GM12874 (cell line): ENCODE data around the gene AKAP13.

Experiments
- TF ChIP-seq, protein P1 (sequence below): IDR thresholded peaks from 2 replicates; pipeline ENCODE4 v1.5.1; 2011; ENCODE audit warnings: low read depth, mild to moderate bottlenecking, control low read depth, low read length, moderate library complexity; ENCODE audit not compliant: insufficient read depth

AKAP13 gene

GRCh38 chr15:85753261-85753660, 372.9 kb downstream of the AKAP13 start:
- TF ChIP-seq, protein P1, sequence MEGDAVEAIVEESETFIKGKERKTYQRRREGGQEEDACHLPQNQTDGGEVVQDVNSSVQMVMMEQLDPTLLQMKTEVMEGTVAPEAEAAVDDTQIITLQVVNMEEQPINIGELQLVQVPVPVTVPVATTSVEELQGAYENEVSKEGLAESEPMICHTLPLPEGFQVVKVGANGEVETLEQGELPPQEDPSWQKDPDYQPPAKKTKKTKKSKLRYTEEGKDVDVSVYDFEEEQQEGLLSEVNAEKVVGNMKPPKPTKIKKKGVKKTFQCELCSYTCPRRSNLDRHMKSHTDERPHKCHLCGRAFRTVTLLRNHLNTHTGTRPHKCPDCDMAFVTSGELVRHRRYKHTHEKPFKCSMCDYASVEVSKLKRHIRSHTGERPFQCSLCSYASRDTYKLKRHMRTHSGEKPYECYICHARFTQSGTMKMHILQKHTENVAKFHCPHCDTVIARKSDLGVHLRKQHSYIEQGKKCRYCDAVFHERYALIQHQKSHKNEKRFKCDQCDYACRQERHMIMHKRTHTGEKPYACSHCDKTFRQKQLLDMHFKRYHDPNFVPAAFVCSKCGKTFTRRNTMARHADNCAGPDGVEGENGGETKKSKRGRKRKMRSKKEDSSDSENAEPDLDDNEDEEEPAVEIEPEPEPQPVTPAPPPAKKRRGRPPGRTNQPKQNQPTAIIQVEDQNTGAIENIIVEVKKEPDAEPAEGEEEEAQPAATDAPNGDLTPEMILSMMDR: no peak

GRCh38 chr15:85753791-85754452, 373.5 kb downstream of the AKAP13 start:
- TF ChIP-seq, protein P1: no peak

GRCh38 chr15:85754989-85755388, 374.6 kb downstream of the AKAP13 start:
- TF ChIP-seq, protein P1: no peak

GRCh38 chr15:85755471-85755870, 375.1 kb downstream of the AKAP13 start:
- TF ChIP-seq, protein P1: no peak

- TF ChIP-seq, protein P1: no peak
Measured at GRCh38 chr15:85755942-85756341, 375.5 kb downstream of the AKAP13 start.

DNA sequence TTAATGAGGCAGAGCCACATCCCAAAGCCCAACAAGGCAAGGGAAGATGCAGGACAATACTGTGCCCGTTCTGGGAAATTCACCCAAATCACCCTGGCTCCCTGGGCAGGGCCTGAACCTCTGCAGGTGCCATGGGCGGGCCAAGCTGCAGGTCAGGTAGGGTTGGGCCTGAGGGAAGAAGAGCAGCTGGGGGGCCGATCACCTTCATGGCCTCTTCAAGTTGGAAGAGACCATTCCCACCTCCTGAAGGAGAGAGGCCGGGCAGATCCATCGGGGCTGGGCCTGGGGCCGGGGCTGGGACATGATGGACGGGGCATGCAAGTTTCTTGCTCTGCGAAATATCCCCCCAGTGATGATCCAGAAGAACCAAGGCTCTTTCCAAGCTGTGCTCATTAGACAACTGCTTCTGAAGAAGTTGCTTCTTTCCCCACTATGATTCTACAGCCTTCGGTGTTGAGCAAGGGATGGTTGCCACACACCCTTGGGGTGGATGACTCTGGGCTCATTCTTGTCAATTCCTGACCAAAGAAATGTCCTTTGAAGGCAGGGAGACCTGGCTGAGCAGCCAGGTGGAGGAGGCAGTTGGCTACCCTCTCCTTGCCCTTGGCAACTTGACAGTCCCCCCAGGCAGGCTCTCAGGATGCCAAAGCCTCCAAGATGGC, 376.1 kb downstream of the AKAP13 start:
- TF ChIP-seq, protein P1: no peak

- TF ChIP-seq, protein P1: no peak
Measured at GRCh38 chr15:85757073-85757938, 376.9 kb downstream of the AKAP13 start.
